NB4 (cell line): ENCODE results near the gene RHBDD1.

ENCODE experiments used
- POLR2A ChIP-seq: IDR thresholded peaks from 2 replicates; pipeline ENCODE4 v1.6.1; 2011; ENCODE audit warnings: mild to moderate bottlenecking; ENCODE audit not compliant: insufficient read length; ENCODE audit errors: extremely low read depth
- TF ChIP-seq, protein P1 (sequence below): IDR thresholded peaks from one replicate; pipeline ENCODE4 v1.5.1; 2012; ENCODE audit warnings: low read depth, low read length
- TF ChIP-seq, protein P2 (sequence below): IDR thresholded peaks from 2 replicates; pipeline ENCODE4 v1.6.1; 2011; ENCODE audit warnings: low read depth, low read length

- TF ChIP-seq, protein P1, sequence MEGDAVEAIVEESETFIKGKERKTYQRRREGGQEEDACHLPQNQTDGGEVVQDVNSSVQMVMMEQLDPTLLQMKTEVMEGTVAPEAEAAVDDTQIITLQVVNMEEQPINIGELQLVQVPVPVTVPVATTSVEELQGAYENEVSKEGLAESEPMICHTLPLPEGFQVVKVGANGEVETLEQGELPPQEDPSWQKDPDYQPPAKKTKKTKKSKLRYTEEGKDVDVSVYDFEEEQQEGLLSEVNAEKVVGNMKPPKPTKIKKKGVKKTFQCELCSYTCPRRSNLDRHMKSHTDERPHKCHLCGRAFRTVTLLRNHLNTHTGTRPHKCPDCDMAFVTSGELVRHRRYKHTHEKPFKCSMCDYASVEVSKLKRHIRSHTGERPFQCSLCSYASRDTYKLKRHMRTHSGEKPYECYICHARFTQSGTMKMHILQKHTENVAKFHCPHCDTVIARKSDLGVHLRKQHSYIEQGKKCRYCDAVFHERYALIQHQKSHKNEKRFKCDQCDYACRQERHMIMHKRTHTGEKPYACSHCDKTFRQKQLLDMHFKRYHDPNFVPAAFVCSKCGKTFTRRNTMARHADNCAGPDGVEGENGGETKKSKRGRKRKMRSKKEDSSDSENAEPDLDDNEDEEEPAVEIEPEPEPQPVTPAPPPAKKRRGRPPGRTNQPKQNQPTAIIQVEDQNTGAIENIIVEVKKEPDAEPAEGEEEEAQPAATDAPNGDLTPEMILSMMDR = no peak
- TF ChIP-seq, protein P2, sequence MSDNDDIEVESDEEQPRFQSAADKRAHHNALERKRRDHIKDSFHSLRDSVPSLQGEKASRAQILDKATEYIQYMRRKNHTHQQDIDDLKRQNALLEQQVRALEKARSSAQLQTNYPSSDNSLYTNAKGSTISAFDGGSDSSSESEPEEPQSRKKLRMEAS = no peak
- TF ChIP-seq POLR2A = no peak
These were observed 4.6 kb upstream of the RHBDD1 start for GRCh38 chr2:226831266-226831665.
